T-helper 1 cell (primary cell): ENCODE measurements around the gene CHMP6.

Source experiments
- DNase-seq, 5 donors: peaks; one replicate each; pipeline ENCODE4 v3.0.0-alpha.2; 2012 to 2020

CHMP6 gene

DNA sequence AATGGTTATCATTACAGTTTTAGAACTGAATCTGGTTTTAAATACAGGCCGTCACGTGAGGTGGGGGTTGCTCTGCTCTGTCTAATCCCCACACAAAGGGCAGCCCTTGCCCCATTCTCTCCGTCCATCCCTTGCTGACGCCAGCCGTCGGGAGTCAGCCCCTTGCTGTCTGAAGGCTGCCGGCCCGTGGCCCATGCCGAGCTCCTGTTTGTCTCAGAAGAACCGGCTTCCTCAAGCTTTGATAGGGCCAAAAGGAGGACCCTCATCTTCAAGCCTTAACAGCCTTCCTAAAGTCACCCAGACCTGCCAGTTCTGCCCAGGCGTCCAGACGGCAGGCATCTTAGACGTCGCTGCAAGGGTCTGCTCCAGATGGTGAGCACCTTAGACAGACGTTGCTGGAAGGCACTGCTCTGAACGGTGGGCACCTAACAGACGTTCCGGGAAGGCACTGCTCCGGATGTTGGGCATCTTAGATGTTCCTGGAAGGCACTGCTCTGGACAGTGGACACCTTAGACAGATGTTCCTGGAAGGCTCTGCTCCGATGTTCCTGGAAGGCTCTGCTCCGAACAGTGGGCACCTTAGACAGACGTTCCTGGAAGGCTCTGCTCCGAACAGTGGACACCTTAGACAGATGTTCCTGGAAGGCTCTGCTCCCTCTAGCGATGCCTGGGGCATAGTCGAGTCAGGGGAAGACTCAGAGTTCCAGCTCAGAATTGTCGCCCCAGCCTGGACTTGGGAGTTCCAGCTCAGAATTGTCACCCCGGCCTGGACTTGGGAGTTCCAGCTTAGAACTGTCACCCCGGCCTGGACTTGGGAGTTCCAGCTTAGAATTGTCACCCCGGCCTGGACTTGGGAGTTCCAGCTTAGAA is 35.1 kb upstream of the CHMP6 start:
- no peak for DNase-seq

DNA sequence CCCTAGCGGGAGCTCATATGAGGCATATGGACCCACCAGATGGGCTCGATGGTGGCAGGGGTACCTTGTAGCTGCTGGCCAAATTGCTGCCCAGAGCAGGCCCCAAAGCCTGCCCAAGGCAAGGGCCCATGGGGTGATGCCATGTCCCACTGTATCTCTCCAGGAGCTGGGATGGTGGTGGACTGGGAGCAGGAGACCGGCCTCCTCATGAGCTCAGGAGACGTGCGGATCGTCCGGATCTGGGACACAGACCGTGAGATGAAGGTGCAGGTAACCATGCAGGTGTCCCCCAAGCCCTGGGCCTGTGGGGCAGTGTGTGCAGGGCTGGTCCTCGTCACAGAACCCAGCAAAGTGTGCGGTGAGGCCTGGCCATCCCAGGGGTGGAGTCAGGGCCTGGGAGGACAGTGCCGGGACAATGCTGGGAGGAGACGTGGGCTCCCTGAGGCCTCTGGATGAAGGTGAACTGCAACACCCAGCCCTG is 34.1 kb upstream of the CHMP6 start:
- DNase-seq, result no peak

DNA sequence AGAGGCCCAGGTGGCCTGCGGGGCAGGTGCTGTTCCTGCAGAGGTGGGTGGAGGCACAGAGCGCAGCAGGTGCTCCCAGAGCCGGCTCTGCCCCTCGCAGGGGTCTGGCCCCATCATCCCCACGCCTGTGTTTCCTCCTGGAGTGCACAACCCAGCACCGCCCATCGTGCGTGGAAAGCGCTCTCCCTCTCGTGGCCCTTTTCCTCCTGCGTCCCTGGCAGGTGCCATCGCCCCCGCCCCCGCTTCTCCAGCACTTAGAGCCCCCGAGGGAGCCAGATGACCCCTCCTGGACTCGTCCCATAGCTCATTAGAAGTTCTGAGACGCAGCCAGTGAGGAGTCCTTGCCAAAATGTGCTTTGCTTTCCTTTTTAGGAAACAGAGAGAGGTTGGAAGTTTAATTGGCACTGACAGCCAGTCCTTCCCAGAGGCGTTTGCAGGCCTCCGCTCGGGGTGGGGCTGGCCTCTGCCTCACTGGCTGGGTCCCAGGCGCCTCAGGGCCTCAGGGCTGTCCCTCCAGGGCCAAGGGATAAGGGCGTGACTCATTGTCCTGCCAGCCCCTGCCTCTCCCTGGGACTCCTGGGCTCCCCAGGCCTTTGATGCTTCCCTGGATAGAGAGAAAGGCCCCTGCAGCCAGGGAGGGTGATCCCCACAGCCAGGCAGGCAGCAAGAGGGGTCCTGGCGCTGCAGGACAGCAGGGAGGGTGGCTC is 32.2 kb upstream of the CHMP6 start:
- DNase-seq, result no peak

DNA sequence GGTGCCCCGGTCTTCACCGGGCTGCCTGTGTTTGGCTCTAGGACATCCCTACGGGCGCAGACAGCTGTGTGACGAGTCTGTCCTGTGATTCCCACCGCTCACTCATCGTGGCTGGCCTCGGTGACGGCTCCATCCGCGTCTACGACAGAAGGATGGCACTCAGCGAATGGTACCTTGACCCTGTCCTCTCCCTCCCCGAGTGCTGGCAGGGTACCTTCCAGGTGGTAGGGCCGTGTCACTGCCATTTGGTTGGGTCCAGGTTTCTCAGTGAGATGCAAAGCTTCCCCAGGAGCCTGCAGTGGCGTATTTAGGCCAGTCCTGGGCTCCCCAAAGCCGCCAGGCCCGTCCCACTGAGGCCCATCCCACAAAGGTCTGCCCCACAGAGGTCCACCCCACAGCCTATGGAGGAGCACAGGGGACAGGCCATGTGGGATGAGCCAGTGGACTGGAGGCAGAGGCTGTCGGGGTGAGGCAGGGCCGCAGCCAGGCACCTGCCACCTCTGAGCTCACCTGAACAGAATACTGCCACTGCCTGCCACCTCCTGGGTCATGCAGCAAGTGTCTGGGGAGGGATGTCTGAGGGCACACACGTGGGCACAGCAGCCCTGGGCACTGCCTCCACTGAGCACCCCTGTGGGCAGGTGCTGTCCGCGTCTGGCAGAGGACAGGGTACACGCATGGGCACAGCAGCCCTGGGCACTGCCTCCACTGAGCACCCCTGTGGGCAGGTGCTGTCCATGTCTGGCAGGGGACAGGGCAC is 31.4 kb upstream of the CHMP6 start:
- DNase-seq, result no peak

DNA sequence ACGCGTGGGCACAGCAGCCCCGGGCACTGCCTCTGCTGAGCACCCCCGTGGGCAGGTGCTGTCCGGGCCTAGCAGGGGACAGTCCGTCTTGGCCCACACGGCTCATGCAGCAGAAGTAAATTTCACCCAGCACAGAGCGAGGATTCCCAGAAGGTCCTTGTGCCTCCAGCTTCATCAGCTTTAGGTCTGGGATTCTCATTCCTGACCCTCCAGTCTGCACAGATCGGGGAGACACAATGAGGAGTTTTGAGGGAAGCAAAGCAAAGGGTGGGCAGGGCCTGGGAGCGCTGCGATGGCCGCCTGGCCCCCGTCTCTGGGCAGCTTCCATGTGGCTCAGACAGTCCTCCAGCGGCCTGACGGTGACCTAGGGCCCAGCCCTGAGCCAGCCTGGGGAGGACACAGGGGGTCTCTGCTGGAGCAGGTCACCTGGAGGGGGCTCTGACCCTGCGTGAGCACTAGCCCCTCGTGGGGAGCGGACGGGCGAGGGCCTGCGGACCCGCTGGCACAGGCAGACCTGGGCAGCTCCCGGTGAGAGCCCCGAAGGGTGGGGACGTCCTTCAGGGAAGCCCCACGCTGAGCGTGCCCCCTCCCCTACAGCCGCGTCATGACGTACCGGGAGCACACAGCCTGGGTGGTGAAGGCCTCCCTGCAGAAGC is 30.7 kb upstream of the CHMP6 start:
- DNase-seq, result no peak

DNA sequence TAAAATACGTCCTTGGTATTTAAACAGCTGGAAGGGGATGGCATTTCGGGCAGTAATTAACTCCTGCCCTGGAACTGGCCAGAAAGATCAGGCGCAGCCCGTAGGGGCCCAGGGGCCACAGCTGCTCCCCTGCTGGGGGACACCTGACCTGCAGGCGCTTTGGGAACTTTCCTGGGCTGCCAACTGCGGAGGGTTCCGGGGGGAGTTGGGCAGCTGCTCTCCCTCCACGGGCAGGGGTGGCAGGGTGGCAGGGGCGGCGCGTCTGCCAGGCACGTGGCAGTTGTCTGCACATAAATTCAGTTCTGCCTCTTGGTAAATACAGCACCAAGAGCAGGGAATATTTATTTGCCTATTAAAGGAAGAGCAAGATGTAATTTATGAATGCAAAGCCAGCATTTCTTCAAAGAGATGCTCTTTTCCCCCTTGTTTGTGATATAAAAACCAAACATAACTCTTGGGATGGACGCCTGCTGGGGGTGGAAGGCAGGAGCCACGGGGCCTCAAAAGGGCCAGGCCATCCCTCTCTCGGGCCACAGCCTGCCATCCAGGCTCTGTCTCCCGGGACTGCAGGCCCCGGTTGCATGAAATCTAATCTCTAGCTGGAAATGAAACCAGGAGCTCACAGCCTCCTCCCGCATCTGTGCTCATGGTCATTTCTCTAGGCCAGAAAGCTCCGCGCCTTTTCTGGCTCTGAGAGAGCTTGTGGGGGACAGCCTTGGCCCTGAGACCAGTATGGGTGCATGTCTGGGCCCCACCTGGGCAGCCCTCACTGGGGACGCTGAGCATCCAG is 29.9 kb upstream of the CHMP6 start:
- DNase-seq, result no peak

DNA sequence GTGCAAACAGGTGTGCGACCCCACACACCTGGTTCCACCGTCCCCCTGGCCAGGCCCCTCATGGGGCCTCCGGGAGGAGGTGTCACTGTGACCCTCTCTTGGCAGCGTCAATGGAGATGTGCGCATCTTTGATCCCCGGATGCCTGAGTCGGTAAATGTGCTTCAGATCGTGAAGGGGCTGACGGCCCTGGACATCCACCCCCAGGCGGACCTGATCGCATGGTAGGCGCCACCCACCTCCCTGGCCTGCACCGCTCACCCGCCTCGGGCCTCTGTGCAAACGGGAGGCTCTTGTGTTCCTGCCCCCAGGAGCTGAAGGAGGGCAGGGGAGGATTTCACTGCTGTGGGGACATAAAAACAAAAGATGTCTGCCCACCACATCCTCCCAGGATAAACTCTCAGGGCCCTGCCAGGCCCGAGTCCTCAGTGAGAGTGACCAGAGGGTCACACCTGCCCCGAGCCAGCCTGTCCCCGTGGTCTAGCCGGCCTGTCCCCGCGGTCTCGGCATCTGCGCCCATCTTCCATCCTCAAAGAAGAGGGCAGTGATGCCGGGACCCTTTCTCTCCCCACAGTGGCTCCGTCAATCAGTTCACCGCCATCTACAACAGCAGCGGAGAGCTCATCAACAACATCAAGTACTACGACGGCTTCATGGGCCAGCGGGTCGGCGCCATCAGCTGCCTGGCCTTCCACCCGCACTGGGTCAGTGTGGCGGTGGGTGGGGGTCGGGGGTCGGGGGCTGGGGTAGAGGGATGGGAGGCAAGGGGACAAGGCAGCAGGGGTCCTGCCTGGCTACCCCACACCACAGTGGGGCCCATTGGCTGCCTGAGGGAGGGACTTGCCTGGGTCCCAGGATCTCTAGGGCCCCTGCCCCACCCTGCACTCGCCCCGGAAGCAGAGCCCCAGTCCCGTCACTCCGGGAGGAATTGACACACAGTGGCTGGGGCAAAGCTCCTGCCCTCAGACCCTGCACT is 29.0 kb upstream of the CHMP6 start:
- DNase-seq, result no peak

DNA sequence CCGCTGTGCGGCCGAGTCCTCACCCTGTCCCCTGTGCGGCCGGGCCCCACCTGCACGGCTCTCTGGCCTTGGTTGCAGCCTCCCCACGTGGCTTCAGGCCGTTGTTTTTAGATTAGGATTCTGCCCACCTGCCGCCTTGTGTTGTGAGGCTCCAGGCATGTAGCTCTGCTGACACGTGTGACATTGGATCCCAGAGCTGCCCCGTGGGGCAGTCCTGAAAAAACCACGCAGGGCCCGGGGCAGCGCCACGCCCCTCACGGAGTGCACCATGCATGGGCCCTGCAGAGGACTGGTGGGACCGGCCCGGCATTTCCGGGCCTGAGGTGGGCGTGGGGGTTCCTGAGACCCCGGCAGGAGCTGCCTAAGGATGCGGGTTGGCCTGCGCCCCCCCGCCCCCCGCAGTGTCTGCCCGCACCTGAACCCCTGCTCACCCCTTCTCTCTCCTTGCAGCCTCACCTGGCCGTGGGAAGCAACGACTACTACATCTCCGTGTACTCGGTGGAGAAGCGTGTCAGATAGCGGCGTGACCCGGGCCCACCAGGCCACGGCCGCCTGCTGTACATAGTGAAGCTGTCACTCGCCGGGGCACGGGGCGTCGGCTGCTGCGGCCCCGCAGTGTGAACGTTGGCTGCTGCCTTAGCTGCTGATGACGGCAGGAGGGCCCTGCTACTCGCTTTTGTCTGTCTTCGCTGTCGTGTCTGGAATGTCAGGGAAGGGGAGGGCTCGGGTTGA is 27.7 kb upstream of the CHMP6 start:
- no peak for DNase-seq

DNA sequence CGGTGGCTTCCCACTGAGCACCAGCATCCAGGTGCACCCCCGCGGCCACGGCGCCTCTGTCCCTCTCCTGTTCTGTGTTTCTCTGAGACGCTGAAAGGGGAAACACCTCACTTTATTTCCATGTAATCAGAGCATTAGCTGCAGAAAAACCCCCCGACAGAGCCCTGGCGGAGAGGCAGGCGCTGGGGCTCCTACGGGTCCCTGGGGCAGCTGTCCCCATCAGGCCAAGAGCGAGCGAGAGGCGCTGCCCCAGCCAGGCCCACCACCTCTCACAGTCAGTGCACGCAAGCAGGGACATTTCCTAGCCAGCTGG is 27.1 kb upstream of the CHMP6 start:
- DNase-seq, result no peak

DNA sequence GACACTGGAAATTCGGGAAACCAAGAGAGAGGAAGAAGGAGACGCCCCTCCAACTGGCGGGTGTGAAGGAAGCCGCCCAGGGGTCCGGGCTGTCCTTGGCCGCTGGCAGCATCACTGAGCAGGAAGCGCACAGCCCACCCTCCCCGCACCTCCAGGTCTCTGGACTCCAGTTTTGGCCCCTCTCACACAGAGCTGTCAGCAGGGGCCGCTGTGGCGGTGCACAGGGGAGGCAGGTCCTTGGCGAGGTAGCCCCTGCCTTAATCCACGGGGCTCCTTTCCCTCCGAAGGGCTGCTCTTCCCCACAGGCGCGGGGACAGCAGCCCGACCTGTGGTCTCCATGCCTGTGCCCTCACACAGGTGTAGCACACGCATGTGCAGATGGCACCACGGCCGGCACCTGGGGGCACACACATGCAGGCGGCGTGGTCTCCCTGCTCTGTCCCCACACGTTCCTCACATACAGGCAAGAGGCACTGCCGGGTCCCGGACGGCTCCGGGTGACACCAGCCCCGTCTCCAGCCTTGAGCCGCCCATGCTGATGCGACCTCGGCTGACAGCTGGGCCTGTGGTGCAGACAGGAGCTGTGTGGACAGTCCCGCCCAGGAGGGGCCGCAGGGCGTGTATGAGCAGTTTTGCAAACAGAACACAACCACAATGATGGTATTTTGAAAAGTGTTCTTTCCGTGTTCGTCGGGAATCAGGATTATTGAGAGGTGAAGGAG is 26.6 kb upstream of the CHMP6 start:
- DNase-seq, result no peak

DNA sequence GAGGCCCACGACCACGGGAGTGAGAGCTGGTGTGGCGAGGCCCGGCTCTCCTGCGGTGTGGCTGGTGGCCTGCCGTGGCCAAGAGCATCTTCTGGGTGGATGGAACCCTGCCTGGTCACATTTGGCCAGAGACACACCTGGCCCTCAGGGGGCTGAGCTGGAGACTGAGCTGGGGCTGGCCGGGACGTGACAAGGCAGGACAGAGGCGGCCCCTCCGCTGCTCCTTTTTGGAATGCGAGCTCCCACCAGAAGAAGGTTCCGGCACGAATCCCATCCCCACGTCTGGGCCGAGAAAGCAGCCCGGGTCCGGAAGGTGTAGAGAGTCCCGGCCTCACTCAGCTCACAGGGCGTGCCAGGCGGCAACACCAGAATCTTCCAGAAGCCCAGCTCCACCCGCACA is 26.0 kb upstream of the CHMP6 start:
- no peak for DNase-seq

DNA sequence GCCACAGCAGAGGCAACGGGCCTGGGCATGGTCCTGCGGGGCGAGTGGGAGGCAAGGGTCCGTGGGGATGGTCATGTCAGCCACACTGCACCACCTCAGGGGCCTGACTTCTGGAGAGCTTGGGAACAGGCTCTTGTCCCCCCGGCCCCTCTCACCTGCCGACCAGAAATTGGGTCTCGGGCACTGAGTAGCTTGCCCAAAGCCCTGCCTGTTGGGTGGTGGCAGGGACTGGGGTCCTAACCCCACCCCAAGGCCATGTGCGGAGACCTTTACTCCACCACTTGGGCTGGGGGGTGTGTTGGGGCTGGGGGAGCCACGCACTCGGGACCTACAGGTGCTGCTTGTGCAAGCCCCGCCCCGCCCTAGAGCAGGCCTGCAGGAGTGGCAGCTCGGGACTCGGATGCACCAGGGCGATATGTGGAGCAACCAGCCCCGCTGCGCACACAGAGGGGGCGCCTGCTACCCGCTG is 24.2 kb upstream of the CHMP6 start:
- no peak for DNase-seq

DNA sequence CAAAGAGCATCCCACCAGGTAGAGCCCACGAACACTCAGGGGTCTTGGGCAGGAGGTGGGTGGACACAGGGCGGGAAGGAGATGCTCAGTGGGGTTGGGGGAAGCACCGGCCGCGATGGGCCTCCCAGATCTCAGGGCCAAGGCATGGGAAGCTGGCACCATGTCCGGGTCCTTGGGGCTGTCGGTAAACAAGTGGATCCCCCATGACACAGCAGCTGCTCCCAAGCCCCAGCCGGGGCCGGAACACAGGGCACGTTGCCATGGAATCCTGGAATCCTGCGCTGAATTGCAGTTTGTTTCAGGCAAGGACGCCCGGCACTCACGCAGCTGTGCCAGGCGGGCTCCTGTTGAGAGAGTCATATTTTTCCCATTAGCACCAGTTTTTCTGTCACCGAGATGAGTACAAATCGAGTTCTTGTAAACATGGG is 23.0 kb upstream of the CHMP6 start:
- no peak for DNase-seq

DNA sequence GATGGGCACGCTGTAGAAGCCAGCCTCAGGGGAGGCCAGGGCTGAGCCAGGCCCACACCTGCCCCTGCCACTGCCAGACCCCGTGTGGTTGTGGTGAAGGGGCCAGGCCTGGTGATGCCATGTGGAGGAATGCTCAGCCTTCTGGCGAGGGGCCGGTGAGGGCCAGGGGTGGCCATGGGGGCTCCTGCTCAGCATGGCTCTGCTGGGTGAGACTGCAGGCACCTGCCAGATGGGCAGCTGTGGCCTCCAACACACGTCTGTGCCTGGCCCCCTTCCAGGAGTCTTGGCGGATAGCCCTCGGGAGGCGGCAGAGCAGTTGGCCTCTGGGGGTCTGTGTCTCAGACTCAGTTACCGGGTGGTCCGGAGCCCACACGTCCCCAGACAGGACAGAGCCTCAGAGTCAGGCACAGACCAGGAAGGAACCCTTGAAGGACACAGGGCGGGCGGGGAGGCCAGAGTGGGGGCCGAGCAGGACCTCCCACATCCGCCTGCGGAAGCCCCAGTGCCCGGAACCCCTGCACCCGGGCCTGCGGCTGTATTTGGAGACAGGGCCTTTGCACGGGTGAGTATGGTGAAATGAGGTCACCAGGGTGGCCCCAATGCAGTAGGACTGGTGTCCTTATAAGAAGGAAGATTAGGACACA is 22.5 kb upstream of the CHMP6 start:
- no peak for DNase-seq

DNA sequence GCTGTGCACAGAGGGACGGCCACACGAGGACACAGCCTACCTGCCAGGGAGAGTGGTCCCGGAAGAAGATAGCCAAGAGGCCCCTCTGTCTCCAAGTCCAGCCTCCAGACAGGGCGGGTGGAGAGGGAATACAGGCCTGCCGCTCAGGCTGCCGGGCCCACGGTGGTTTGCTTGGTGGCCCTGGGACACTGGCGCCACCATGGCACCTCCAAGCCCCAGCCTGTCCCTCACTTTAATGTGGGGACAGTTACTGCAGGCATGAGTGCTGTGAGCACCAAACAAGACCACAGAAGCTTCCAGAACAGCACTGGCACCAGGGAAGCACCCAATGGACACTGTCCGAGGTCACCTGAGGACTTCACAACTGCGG is 22.0 kb upstream of the CHMP6 start:
- DNase-seq, result no peak

DNA sequence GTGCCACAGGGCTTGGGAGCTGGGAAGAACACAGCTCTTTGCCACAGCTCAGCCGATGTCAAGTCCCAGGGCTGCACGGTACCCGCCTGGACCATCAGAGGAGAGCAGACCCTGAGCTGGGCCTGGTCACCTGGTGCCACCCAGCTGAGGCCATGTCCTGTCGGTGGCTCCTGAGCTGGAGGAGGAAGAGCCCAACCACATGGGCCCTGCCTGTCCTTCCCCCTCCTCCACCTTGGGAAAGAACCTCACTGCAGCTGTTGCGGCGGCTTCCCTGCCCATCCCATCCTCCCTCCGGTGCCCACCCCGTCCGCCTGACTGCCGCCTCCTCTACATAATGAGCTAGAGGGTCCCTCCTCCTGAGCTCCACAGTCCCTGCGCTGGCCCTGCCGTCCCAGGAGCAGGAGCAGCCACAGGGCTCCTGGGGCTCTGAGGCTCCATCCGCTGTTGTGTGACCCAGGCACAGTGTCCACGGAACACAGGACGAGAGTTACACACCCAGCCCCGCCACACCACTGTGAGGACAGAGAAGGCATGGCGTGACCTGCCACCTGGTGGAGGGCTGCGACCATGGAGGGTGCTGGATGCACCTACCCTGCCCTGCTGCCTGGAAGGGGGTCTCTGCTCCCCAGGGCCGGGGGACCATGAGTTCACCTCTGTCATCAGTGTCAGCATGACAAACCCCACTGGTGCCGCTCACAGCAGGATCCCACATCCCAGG is 21.4 kb upstream of the CHMP6 start:
- DNase-seq, result peak in 3 of 5 donors; percentile 27 to 45 (median 29)

DNA sequence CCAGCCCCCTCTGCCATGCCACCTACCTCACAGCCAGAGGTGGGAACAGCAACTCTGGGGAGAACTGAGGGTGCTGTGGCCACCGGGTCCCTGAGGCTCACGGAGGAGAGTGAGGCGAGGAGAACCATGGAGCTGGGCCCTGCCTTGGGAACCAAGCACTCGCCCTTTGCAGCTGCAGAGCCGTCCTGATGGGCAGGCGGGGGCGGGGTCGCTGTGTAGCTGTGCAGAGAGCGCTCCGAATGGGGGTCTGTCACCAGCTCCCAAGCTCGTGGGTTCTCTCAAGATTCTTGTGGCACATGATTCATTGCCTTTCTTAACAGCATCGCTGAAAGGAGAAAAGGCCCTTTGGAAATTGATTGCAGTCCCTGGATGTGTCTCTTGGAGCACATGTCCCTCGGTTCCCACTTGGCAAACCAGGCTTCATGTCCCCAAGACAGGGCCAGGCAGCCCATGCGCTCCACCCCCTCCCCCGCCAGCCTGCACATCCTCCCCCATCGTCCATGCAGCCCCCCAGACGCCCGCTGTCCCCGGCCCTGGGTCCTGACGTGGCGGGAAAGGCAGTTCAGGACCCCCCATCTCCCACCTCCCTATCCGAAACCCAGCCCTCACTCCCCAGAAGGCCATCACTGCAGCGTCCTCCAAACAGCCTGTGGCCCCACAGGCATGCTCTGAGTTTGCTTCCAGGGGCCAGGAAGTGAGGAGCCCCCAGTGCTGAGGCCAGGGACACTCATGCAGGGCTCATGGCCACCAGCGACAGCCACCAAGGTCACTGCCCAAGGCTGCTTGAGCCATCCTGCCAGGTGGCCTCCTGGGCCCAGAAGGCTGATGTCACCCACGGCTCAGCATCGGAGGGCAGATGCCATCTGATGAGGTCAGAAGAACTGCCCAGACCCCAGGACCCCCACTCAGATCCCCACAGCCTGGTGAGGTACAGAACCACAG is 20.6 kb upstream of the CHMP6 start:
- DNase-seq, result no peak
